Retinal pigment epithelial cell (primary cell): ENCODE measurements around the gene PRKD3.

ENCODE experiments used
- DNase-seq: peaks from one replicate; pipeline ENCODE4 v3.0.0-alpha.2; 2010; ENCODE audit warnings: low read depth
- H3K4me3 ChIP-seq: 2 replicates; pipeline ENCODE4 v1.5.1; 2011; ENCODE audit warnings: mild to moderate bottlenecking, low read length, control low read depth, moderate library complexity
- TF ChIP-seq, protein P1 (sequence below): conservative IDR thresholded peaks from 2 replicates; pipeline ENCODE4 v1.5.1; 2011; ENCODE audit warnings: low read depth, low read length, control low read depth, inconsistent platforms

The PRKD3 gene

DNA sequence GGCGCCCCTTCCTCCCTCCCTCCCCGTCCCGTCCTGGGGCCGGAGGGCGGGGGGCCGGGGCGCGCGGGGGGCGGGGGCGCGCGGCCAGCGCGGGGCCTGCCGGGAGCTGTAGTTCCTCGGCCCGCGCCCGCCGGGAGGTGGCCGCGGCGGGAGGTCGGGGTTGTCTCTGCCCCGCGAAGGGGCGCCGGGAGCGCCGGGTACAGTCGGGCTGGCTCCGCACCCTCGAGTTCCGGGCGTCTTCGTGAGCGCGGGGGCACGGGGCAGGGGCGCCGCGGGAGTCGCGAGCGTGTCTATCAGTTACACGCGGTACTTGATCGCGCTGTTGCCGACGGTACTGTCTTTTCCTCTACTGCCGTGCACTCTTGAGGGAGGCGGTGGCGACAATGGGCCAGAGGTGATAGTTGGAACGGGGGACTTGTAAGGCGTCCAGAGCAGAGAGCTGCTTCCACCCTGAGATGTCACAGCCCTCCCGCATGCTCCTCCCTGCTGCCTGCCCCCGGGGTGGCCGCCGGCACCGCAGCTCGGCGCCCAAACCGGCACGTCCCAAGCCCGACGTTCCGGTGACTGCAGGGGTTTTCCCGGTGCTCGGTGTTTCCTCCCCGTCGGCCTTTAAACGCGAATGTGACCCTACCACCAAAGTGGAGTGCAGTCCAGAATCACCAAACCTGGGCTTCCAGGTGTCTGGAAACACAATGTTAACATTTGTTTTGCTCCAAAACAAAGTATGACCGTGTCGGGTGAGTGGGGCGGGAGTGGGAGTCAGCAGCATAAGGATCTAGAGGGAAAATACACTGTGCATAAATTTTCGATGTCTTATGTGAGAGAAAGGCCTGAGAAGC lies at the start of gene PRKD3:
Gene PRKD3, minus strand, starts transcription at position 48 of the 839 bp plus-strand sequence. CDS start 8,309 bp downstream, outside the sequence.
- H3K4me3 ChIP-seq: peak within 1 kb of the TSS; percentile 87
- DNase-seq: no peak
- TF ChIP-seq, protein P1, sequence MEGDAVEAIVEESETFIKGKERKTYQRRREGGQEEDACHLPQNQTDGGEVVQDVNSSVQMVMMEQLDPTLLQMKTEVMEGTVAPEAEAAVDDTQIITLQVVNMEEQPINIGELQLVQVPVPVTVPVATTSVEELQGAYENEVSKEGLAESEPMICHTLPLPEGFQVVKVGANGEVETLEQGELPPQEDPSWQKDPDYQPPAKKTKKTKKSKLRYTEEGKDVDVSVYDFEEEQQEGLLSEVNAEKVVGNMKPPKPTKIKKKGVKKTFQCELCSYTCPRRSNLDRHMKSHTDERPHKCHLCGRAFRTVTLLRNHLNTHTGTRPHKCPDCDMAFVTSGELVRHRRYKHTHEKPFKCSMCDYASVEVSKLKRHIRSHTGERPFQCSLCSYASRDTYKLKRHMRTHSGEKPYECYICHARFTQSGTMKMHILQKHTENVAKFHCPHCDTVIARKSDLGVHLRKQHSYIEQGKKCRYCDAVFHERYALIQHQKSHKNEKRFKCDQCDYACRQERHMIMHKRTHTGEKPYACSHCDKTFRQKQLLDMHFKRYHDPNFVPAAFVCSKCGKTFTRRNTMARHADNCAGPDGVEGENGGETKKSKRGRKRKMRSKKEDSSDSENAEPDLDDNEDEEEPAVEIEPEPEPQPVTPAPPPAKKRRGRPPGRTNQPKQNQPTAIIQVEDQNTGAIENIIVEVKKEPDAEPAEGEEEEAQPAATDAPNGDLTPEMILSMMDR: no peak

DNA sequence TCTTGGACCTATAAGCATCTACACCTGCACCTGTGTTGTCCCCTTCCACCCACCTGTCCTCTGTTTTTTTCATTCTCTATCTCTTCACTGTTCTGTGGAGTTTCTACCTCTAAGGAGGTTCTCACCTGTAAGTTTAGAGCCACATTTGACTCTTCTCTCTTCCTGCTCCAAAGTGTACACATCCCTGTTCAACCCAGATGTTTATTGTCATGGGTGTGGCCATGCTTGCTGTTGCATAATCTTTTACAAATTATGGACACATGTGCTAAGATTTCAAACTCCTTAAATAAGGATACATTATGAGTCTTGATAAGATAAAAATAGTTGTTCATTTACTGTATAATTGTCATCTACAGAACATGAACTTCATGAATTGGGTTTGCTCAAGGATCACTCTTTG lies 47.4 kb upstream of the PRKD3 start:
- no peak for DNase-seq
- TF ChIP-seq, protein P1: no peak
- no peak overlapping the region for H3K4me3 ChIP-seq

DNA sequence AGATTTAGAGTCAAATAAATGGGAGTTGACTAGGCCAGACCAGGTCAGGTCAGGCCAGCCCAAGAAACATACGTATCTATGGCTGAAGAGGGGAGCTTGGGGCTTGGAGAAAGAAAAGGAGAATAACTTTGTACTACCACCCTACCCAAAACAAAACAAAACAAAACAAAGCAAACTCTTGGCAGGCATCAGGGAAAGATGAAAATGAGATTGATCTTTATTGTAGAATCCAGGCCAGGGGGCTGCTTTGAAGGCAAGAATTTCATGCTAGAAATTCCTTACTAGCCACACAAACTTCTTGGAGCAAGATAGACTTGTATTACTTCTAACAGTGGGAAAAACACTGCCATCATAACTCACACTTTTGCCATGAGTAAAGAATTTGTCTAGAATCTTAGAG lies 46.0 kb upstream of the PRKD3 start:
- no peak overlapping the region for H3K4me3 ChIP-seq
- TF ChIP-seq, protein P1: no peak
- DNase-seq: no peak

DNA sequence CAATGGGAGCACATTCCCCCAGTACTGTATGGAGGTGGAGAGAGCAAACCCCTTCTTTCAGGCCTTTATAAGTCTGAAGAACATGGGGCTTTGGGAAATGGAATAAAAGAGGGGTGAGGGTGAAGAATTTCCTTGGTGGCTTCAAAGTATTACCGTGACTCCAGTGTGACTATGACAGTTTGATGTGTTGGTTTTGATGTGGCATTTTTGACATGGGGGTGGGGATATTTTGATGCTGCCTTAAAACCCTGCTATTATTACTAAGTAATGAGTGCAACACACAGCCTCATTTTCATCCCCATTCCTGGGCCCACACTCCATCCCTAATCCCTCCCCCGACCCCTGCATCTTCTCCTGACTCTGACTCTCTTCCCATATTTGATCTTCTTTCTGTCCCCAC lies 43.4 kb upstream of the PRKD3 start:
- no peak for DNase-seq
- no peak overlapping the region for H3K4me3 ChIP-seq
- TF ChIP-seq, protein P1: no peak

DNA sequence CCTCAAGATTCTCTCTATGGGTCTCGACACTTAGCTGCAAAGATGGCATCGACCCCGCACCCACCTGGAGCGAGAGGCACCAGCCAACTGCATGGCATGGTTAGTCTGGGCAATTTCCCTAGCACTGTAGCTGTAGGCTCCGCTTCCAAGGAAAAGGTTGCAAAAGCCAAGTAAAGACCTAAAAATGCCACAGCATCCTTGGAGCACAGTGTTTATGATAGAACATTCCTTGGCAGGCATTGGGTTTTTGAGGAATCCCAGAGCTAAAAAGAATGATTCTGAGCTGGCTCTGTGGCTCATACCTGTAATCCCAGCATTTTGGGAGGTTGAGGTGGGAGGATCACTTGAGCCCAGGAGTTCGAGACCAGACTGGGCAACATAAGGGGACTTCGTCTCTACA lies 42.7 kb upstream of the PRKD3 start:
- TF ChIP-seq, protein P1: no peak
- no peak overlapping the region for H3K4me3 ChIP-seq

DNA sequence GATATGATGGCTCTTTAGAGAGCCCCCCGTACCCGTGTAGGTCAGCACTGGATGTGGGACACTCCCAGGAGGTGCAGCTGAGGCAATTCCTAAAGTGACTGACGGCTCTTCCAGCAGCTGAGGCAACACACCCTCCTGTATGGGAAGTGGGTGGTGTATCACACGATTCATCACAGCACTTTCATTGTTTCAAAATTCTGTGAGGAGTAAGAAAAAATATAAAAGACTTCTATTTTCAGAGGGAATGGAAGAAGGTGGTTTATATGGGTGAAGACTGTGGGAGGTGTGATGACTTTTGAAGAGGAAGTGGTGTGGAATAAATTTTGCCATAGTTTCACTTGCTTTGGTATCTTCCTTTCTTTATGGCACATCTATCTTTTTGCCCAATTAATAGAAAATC lies 42.1 kb upstream of the PRKD3 start:
- TF ChIP-seq, protein P1: no peak
- DNase-seq: no peak
- no peak overlapping the region for H3K4me3 ChIP-seq

More for the DNA sequence above, 42.7 kb upstream of the PRKD3 start:
- no peak for DNase-seq

DNA sequence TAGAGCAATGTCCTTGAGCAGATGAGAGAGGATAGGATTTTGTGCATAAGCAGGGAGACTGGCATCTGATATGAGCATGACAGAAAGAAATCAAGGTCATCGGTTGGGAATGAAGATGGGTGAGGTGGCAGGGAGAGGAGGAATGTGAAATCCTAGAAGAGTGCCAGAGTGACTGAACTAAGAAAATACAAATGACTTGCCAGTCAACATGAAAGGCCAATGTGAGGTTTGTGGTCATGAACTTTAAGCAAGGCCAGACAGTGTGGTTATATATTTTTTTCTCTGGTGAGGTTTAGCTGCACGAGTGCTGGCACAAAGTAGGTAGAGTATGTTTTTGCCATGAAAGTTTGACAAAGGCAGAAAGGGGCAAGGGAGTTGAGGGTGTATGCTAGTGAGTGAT lies 41.0 kb upstream of the PRKD3 start:
- H3K4me3 ChIP-seq: no peak overlapping the region
- TF ChIP-seq, protein P1: no peak
- DNase-seq: no peak
